ENCODE data around the gene FAM200A.

DNA sequence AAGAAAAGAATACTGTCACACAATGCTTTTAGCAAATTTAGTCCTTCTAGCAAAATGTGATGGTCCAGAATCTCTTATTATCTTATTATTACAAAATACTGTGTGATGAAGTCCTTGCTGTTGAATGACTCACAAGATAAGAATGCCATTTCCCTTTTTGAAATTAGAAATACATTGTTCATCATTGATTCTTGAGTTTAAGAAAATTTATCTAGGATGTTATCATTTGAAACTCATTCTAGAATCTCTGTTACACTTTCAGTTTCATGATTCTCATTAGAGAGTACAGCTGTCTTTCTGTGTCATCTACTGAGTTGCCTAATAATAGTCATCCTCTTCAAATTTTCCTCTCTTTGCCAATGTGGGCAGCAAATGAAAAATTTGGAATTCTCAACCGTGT, 37.9 kb downstream of the FAM200A start:
- no peak for TF ChIP-seq PHF8 (conservative IDR thresholded peaks at IDR 0.05; ENCODE audit: low read depth, low read length)
- TF ChIP-seq ZNF274 (IDR thresholded peaks at IDR 0.05; ENCODE audit: borderline replicate concordance, extremely low read depth, low read length): no peak
- no peak for TF ChIP-seq CTCF (IDR thresholded peaks at IDR 0.05; ENCODE audit: control extremely low read depth in 1 of 3, insufficient read depth in 1 of 3, low read depth in 1 of 3, low read length in 3 of 3)
- TF ChIP-seq TAF1 (IDR thresholded peaks at IDR 0.05; ENCODE audit: low read depth, low read length): no peak
- TF ChIP-seq, protein P1, sequence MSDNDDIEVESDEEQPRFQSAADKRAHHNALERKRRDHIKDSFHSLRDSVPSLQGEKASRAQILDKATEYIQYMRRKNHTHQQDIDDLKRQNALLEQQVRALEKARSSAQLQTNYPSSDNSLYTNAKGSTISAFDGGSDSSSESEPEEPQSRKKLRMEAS (IDR thresholded peaks at IDR 0.05): no peak
- TF ChIP-seq, protein P2, sequence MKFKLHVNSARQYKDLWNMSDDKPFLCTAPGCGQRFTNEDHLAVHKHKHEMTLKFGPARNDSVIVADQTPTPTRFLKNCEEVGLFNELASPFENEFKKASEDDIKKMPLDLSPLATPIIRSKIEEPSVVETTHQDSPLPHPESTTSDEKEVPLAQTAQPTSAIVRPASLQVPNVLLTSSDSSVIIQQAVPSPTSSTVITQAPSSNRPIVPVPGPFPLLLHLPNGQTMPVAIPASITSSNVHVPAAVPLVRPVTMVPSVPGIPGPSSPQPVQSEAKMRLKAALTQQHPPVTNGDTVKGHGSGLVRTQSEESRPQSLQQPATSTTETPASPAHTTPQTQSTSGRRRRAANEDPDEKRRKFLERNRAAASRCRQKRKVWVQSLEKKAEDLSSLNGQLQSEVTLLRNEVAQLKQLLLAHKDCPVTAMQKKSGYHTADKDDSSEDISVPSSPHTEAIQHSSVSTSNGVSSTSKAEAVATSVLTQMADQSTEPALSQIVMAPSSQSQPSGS (IDR thresholded peaks at IDR 0.05; ENCODE audit: low read length): no peak
- TF ChIP-seq HDAC6 (IDR thresholded peaks at IDR 0.05; ENCODE audit: low read depth, low read length): no peak
- no peak for TF ChIP-seq EGR1 (IDR thresholded peaks at IDR 0.05; ENCODE audit: borderline replicate concordance, low read depth, low read length)

Measured in H1 (cell line).